ENCODE measurements around the gene BPIFA1.

DNA sequence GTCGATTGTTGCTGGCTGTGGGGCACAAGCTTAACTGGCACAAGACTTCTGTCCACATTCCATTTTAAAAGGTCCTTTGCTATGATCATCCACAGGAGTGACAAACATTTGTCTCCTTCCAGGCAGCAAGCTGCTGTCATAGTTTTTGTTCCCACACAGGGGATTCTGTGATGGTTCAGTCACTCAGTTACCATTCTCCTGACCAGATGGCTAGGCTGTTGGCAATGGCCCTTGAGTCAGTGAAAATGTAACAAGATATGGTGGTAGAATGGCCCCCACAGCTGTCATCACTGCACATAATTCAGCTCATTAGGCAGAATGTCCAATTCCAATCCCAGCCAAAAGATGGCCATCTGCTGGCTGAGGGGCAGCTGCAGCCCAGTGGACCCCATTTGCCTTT is 13.7 kb downstream of the BPIFA1 start:
- TF ChIP-seq, protein P1, sequence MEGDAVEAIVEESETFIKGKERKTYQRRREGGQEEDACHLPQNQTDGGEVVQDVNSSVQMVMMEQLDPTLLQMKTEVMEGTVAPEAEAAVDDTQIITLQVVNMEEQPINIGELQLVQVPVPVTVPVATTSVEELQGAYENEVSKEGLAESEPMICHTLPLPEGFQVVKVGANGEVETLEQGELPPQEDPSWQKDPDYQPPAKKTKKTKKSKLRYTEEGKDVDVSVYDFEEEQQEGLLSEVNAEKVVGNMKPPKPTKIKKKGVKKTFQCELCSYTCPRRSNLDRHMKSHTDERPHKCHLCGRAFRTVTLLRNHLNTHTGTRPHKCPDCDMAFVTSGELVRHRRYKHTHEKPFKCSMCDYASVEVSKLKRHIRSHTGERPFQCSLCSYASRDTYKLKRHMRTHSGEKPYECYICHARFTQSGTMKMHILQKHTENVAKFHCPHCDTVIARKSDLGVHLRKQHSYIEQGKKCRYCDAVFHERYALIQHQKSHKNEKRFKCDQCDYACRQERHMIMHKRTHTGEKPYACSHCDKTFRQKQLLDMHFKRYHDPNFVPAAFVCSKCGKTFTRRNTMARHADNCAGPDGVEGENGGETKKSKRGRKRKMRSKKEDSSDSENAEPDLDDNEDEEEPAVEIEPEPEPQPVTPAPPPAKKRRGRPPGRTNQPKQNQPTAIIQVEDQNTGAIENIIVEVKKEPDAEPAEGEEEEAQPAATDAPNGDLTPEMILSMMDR (conservative IDR thresholded peaks at IDR 0.05 in 1 of 2, IDR thresholded peaks at IDR 0.05 in 1 of 2; ENCODE audit: low read depth in 1 of 2, low read length in 2 of 2): no peak
- TF ChIP-seq EZH2 (IDR thresholded peaks at IDR 0.05; ENCODE audit: low read length, missing control alignments): no peak

Data from fibroblast of lung (primary cell).